ENCODE results near the gene GDI1. TPM values are rescaled to one million over a fixed set of nuclear protein-coding genes. Genes with fewer than 3 reads are reported as not detected.
A peak's percentile ranks its signal among the peaks of the same experiment; 100 is the strongest.

The GDI1 gene
- total RNA-seq, 1 donor: 106 TPM

- no peak overlapping the region for H3K4me3 ChIP-seq (ENCODE audit: low read depth, low read length)
- TF ChIP-seq CTCF (IDR thresholded peaks at IDR 0.05; ENCODE audit: insufficient read depth, low read depth, low read length): no peak
- no peak for DNase-seq (ENCODE audit: low read depth)
Measured at GRCh38 chrX:154426916-154427770, 9.8 kb upstream of the GDI1 start.

GRCh38 chrX:154428176-154429171 is 8.5 kb upstream of the GDI1 start, which contains the start of gene ATP6AP1:
Gene ATP6AP1 (plus strand): TSS chrX:154428677. CDS start chrX:154428693, 16 bp downstream.
- peak; percentile 94 for DNase-seq (ENCODE audit: low read depth)
- no peak for TF ChIP-seq CTCF (IDR thresholded peaks at IDR 0.05; ENCODE audit: insufficient read depth, low read depth, low read length)
- H3K4me3 ChIP-seq (ENCODE audit: low read depth, low read length): peak within 1 kb of the TSS; percentile 73

- no peak for TF ChIP-seq CTCF (IDR thresholded peaks at IDR 0.05; ENCODE audit: insufficient read depth, low read depth, low read length)
- H3K4me3 ChIP-seq (ENCODE audit: low read depth, low read length): peak overlapping the region; percentile 73
- DNase-seq (ENCODE audit: low read depth): no peak
Measured at GRCh38 chrX:154429711-154430110, 7.2 kb upstream of the GDI1 start.

GRCh38 chrX:154430479-154430878 is 6.5 kb upstream of the GDI1 start:
- H3K4me3 ChIP-seq (ENCODE audit: low read depth, low read length): no peak overlapping the region
- DNase-seq (ENCODE audit: low read depth): no peak
- no peak for TF ChIP-seq CTCF (IDR thresholded peaks at IDR 0.05; ENCODE audit: insufficient read depth, low read depth, low read length)

- no peak for DNase-seq (ENCODE audit: low read depth)
- TF ChIP-seq CTCF (IDR thresholded peaks at IDR 0.05; ENCODE audit: insufficient read depth, low read depth, low read length): no peak
- no peak overlapping the region for H3K4me3 ChIP-seq (ENCODE audit: low read depth, low read length)
Measured at GRCh38 chrX:154430916-154431315, 6.0 kb upstream of the GDI1 start.

GRCh38 chrX:154431341-154431740 is 5.6 kb upstream of the GDI1 start:
- no peak for DNase-seq (ENCODE audit: low read depth)
- H3K4me3 ChIP-seq (ENCODE audit: low read depth, low read length): no peak overlapping the region
- TF ChIP-seq CTCF (IDR thresholded peaks at IDR 0.05; ENCODE audit: insufficient read depth, low read depth, low read length): no peak
